ENCODE data around the gene TAS2R7. TPM values are rescaled to one million over a fixed set of nuclear protein-coding genes. Genes with fewer than 3 reads are reported as not detected.
"Not testable (repeated sequence)": the region's sequence is repeated elsewhere in the genome, so short reads cannot be mapped to it uniquely, and the experiment has no call there.

Gene TAS2R7
- not detected for total RNA-seq
- long read RNA-seq = 0 reads

- intact Hi-C loops (cut with DNase I) = no loop called here
- no peak for DNase-seq
- no peak for ATAC-seq
Measured at GRCh38 chr12:10802587-10802986, at the start of gene TAS2R7. TSS of gene TAS2R7 (minus strand) at chr12:10802627. CDS start at chr12:10802570, 57 bp downstream.

- no peak for ATAC-seq
- DNase-seq = no peak
- intact Hi-C loops (cut with DNase I) = no loop called here
Measured at GRCh38 chr12:10851243-10851858, 48.9 kb upstream of the TAS2R7 start.

GRCh38 chr12:10849425-10849878, 47.0 kb upstream of the TAS2R7 start, which contains the start of gene PRR4:
TSS of gene PRR4 (minus strand) at chr12:10849475. CDS start at chr12:10849437, 38 bp downstream.
- no peak for ATAC-seq
- intact Hi-C loops (cut with DNase I) = no loop called here
- no peak for DNase-seq

- DNase-seq = no peak
Measured at GRCh38 chr12:10847744-10848143, 45.3 kb upstream of the TAS2R7 start.

GRCh38 chr12:10842862-10843261, 40.4 kb upstream of the TAS2R7 start:
- ATAC-seq = no peak
- no peak for DNase-seq
- intact Hi-C loops (cut with DNase I) = no loop called here

More at GRCh38 chr12:10847744-10848143, 45.3 kb upstream of the TAS2R7 start:
- intact Hi-C loops (cut with DNase I) = no loop called here
- no peak for ATAC-seq

- no peak for DNase-seq
- intact Hi-C loops (cut with DNase I) = no loop called here
- no peak for ATAC-seq
Measured at GRCh38 chr12:10838461-10838860, 36.0 kb upstream of the TAS2R7 start.

GRCh38 chr12:10829994-10830393, 27.6 kb upstream of the TAS2R7 start:
- no peak for ATAC-seq
- intact Hi-C loops (cut with DNase I) = no loop called here
- DNase-seq = no peak

GRCh38 chr12:10826258-10826657, 23.8 kb upstream of the TAS2R7 start, which contains the start of gene TAS2R10:
TSS of gene TAS2R10 (minus strand) at chr12:10826358. CDS start at chr12:10826269, 89 bp downstream.
- ATAC-seq = no peak
- no peak for DNase-seq
- intact Hi-C loops (cut with DNase I) = no loop called here

GRCh38 chr12:10824957-10825356, 22.5 kb upstream of the TAS2R7 start:
- ATAC-seq (no peak), DNase-seq (no peak)
- intact Hi-C loops (cut with DNase I) = no loop called here

- ATAC-seq (no peak), DNase-seq (no peak)
- intact Hi-C loops (cut with DNase I) = no loop called here
Measured at GRCh38 chr12:10811883-10812536, 9.6 kb upstream of the TAS2R7 start.

GRCh38 chr12:10810068-10810467, 7.6 kb upstream of the TAS2R7 start, which contains the start of gene TAS2R9:
TSS of gene TAS2R9 (minus strand) at chr12:10810168. CDS start at chr12:10810075, 93 bp downstream.
- intact Hi-C loops (cut with DNase I) = no loop called here
- DNase-seq (no peak), ATAC-seq (no peak)

GRCh38 chr12:10807186-10807585, 4.8 kb upstream of the TAS2R7 start, which contains the start of gene TAS2R8:
TSS of gene TAS2R8 (minus strand) at chr12:10807286. CDS start at chr12:10806980, 306 bp downstream.
- ATAC-seq (no peak), DNase-seq (no peak)
- intact Hi-C loops (cut with DNase I) = no loop called here

- DNase-seq (no peak), ATAC-seq (no peak)
- intact Hi-C loops (cut with DNase I) = no loop called here
Measured at GRCh38 chr12:10801741-10802140, 686 bp downstream of the TAS2R7 start.

GRCh38 chr12:10794222-10794621, 8.2 kb downstream of the TAS2R7 start:
- intact Hi-C loops (cut with DNase I) = no loop called here
- no peak for DNase-seq
- ATAC-seq = no peak

- intact Hi-C loops (cut with DNase I); DNase-seq; ATAC-seq: not testable (repeated sequence)
Measured at GRCh38 chr12:10791769-10792168, 10.7 kb downstream of the TAS2R7 start.

GRCh38 chr12:10783252-10783651, 19.2 kb downstream of the TAS2R7 start:
- ATAC-seq (no peak), DNase-seq (no peak)
- intact Hi-C loops (cut with DNase I) = loop anchor here in 1 of 2 donors (5.0 kb wide), 1 partner anchor 424 kb away; no protein-coding TSS in a partner anchor

- intact Hi-C loops (cut with DNase I) = no loop called here
- ATAC-seq (no peak), DNase-seq (no peak)
Measured at GRCh38 chr12:10779103-10779502, 23.3 kb downstream of the TAS2R7 start.

- ATAC-seq = peak; percentile 57 to 66
- no peak for DNase-seq
- intact Hi-C loops (cut with DNase I) = loop anchor here (2.0 to 5.0 kb wide), 3 partner anchors 428 to 716 kb away; no protein-coding TSS in a partner anchor
Measured at GRCh38 chr12:10771132-10771733, 31.2 kb downstream of the TAS2R7 start.

GRCh38 chr12:10759657-10760056, 42.8 kb downstream of the TAS2R7 start:
- intact Hi-C loops (cut with DNase I) = no loop called here
- peak in 1 of 2 donors; percentile 87 for ATAC-seq
- DNase-seq = no peak

- DNase-seq (no peak), ATAC-seq (no peak)
- intact Hi-C loops (cut with DNase I) = no loop called here
Measured at GRCh38 chr12:10756194-10756593, 46.2 kb downstream of the TAS2R7 start.

Measured in left cardiac atrium (tissue), 4 donors.